Measurements from ENCODE around the gene SPATA2. TPM values are rescaled to one million over a fixed set of nuclear protein-coding genes. Genes with fewer than 3 reads are reported as not detected.

SPATA2 gene
- total RNA-seq, 1 experiment from 2014 or later, result 16.0 TPM

GRCh38 chr20:49872056-49872455, 43.3 kb downstream of the SPATA2 start:
- intact Hi-C loops (cut with micrococcal nuclease; ENCODE audit: unreplicated experiment), result no loop called here
- no TSS peak for BruUV-seq (replicated peaks)
- no peak overlapping the region for H3K4me3 Mint-ChIP-seq (ENCODE audit: low read depth, unreplicated experiment)
- no peak overlapping the region for H3K27ac Mint-ChIP-seq (ENCODE audit: unreplicated experiment)
- H3K4me1 Mint-ChIP-seq (ENCODE audit: low read depth, unreplicated experiment), result no peaks in the 10 kb centered on the region
- no peak for DNase-seq
- CTCF ChIA-PET, result no interaction called here
- no peaks in the 10 kb centered on the region for H3K27me3 Mint-ChIP-seq (ENCODE audit: unreplicated experiment)
- no peak for TF ChIP-seq CTCF (IDR thresholded peaks at IDR 0.05; ENCODE audit: unreplicated experiment)
- H3K9me3 Mint-ChIP-seq (ENCODE audit: low read depth, unreplicated experiment), result no peaks in the 10 kb centered on the region
- H3K36me3 Mint-ChIP-seq (ENCODE audit: insufficient read depth, unreplicated experiment), result peaks cover 39% of the 10 kb centered on the region

DNA sequence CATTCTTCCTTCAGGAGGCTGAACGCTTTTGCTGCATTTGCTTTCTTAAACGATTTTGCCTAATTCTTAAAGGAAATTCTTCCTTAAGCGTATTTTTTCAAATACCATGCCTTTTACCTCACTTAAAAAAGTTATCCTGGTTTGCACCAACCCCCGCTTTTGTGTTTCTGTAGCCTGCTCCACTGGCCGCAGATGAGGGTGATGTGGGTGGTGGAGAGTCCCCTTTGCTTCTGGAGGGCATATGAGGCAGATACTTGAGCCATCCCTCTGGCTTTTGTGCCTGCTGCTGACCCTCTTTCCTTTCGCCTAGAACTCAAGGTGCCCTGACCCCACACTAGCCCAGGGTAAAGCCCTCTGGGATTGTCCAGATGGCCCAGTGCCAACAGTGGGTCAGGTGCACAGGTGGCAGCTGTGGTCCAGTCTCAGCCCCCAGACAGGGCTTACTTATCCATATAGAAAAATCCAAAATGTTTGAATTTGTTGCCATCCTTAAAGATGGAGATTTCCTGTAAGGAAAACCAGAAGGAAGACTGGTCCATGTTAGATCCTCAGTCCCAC, 43.9 kb downstream of the SPATA2 start:
- Mint-ChIP-seq H3K4me1 (ENCODE audit: low read depth, unreplicated experiment) (no peaks in the 10 kb centered on the region), H3K4me3 (ENCODE audit: low read depth, unreplicated experiment) (no peak overlapping the region), H3K27ac (ENCODE audit: unreplicated experiment) (no peak overlapping the region), H3K36me3 (ENCODE audit: insufficient read depth, unreplicated experiment) (peaks cover 34% of the 10 kb centered on the region), H3K9me3 (ENCODE audit: low read depth, unreplicated experiment) (no peaks in the 10 kb centered on the region), H3K27me3 (ENCODE audit: unreplicated experiment) (no peaks in the 10 kb centered on the region)
- no TSS peak for BruUV-seq (replicated peaks)
- DNase-seq, result no peak
- intact Hi-C loops (cut with micrococcal nuclease; ENCODE audit: unreplicated experiment), result no loop called here
- no peak for TF ChIP-seq CTCF (IDR thresholded peaks at IDR 0.05; ENCODE audit: unreplicated experiment)
- CTCF ChIA-PET, result no interaction called here

GRCh38 chr20:49870261-49870660, 45.1 kb downstream of the SPATA2 start:
- no TSS peak for BruUV-seq (replicated peaks)
- no peak for TF ChIP-seq CTCF (IDR thresholded peaks at IDR 0.05; ENCODE audit: unreplicated experiment)
- no peak for DNase-seq
- H3K27ac Mint-ChIP-seq (ENCODE audit: unreplicated experiment), result peak overlapping the region; percentile 72
- no peaks in the 10 kb centered on the region for H3K9me3 Mint-ChIP-seq (ENCODE audit: low read depth, unreplicated experiment)
- no peak overlapping the region for H3K4me3 Mint-ChIP-seq (ENCODE audit: low read depth, unreplicated experiment)
- no peaks in the 10 kb centered on the region for H3K4me1 Mint-ChIP-seq (ENCODE audit: low read depth, unreplicated experiment)
- intact Hi-C loops (cut with micrococcal nuclease; ENCODE audit: unreplicated experiment), result no loop called here
- H3K36me3 Mint-ChIP-seq (ENCODE audit: insufficient read depth, unreplicated experiment), result peaks cover 27% of the 10 kb centered on the region
- CTCF ChIA-PET, result no interaction called here
- no peaks in the 10 kb centered on the region for H3K27me3 Mint-ChIP-seq (ENCODE audit: unreplicated experiment)

GRCh38 chr20:49868964-49869363, 46.4 kb downstream of the SPATA2 start:
- DNase-seq, result no peak
- CTCF ChIA-PET, result interaction anchor here (0.6 kb wide), 1 partner anchor 11 kb away, joined by 8 read pairs; no protein-coding TSS in a partner anchor
- H3K27ac Mint-ChIP-seq (ENCODE audit: unreplicated experiment), result no peak overlapping the region
- H3K27me3 Mint-ChIP-seq (ENCODE audit: unreplicated experiment), result no peaks in the 10 kb centered on the region
- no peak overlapping the region for H3K4me3 Mint-ChIP-seq (ENCODE audit: low read depth, unreplicated experiment)
- BruUV-seq (replicated peaks), result no TSS peak
- H3K9me3 Mint-ChIP-seq (ENCODE audit: low read depth, unreplicated experiment), result no peaks in the 10 kb centered on the region
- H3K36me3 Mint-ChIP-seq (ENCODE audit: insufficient read depth, unreplicated experiment), result peaks cover 19% of the 10 kb centered on the region
- H3K4me1 Mint-ChIP-seq (ENCODE audit: low read depth, unreplicated experiment), result no peaks in the 10 kb centered on the region
- intact Hi-C loops (cut with micrococcal nuclease; ENCODE audit: unreplicated experiment), result no loop called here
- no peak for TF ChIP-seq CTCF (IDR thresholded peaks at IDR 0.05; ENCODE audit: unreplicated experiment)
